Muscle layer of duodenum (tissue), 2 donors: ENCODE data around the gene GOSR1.
"Not testable (repeated sequence)": the region's sequence is repeated elsewhere in the genome, so short reads cannot be mapped to it uniquely, and the experiment has no call there.

ENCODE experiments used
- H3K27ac ChIP-seq: one replicate; pipeline ENCODE4 v1.7.0; 2013; ENCODE audit warnings: mild to moderate bottlenecking, low read length
- H3K27me3 ChIP-seq: one replicate; pipeline ENCODE4 v1.7.0; 2013; ENCODE audit warnings: low read depth, mild to moderate bottlenecking, control low read depth, low read length
- H3K36me3 ChIP-seq, 2 donors: one replicate each; pipeline ENCODE4 v1.7.0; 2013; ENCODE audit warnings: low read length in 2 of 2, control low read depth in 1 of 2, mild to moderate bottlenecking in 1 of 2; ENCODE audit not compliant: insufficient read depth in 2 of 2, control insufficient read depth in 1 of 2
- H3K4me1 ChIP-seq, 2 donors: one replicate each; pipeline ENCODE4 v1.7.0; 2013; ENCODE audit warnings: low read length in 2 of 2, mild to moderate bottlenecking in 2 of 2, control low read depth in 1 of 2, moderate library complexity in 1 of 2; ENCODE audit not compliant: insufficient read depth in 2 of 2, control insufficient read depth in 1 of 2
- H3K4me3 ChIP-seq, 2 donors: one replicate each; pipeline ENCODE4 v1.7.0; 2013; ENCODE audit warnings: low read length in 2 of 2, low read depth in 1 of 2, mild to moderate bottlenecking in 1 of 2
- H3K9me3 ChIP-seq, 2 donors: one replicate each; pipeline ENCODE4 v1.7.0; 2013; ENCODE audit warnings: low read length in 2 of 2, control low read depth in 1 of 2, mild to moderate bottlenecking in 1 of 2; ENCODE audit not compliant: control insufficient read depth in 1 of 2
- donor health status: healthy.

Gene GOSR1

DNA sequence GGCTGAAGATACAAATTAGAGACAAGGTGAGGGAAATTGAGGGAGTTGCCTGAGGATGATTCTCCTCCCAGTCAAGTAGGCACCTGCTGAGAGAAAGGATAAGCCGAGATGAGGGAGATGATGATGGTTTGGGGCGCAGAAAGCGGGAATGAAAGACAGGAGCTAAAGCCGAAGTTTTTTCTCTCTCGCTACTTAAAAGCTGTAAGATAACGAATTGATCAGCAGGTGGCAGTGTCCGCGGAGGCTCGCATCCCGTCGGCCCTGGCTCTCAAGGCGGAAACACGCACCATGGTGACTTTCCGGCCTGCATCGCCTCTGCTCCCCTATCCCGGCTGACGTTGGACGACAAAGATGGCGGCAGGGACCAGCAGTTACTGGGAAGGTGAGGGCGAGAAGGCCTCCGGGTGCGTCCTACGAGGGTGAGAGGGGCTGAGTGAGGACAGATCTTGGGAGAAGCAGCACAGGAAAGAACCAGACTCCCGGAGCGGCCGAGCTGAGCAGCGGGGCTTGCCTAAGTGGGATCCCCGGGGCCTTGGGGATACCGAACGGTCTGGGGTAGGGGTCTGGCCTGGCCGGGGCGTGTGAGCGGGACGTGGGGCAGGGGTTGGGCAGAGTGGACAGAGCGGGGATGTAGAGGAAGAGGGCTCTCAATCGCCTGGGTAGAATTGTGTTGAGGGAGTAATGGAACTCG is at the start of gene GOSR1:
Gene GOSR1, plus strand, starts transcription at position 326 of the 691 bp plus-strand sequence. Its CDS starts 26 bp downstream, at position 352.
- Histone ChIP-seq H3K27me3 (no peaks in the 10 kb centered on the region), H3K27ac (peak within 1 kb of the TSS; percentile 94), H3K36me3 (peaks cover 7 to 10% of the 10 kb centered on the region in 2 donors), H3K4me3 (peak within 1 kb of the TSS; percentile 77 to 98), H3K9me3 (no peaks in the 10 kb centered on the region), H3K4me1 (peaks cover 4 to 13% of the 10 kb centered on the region in 2 donors)

DNA sequence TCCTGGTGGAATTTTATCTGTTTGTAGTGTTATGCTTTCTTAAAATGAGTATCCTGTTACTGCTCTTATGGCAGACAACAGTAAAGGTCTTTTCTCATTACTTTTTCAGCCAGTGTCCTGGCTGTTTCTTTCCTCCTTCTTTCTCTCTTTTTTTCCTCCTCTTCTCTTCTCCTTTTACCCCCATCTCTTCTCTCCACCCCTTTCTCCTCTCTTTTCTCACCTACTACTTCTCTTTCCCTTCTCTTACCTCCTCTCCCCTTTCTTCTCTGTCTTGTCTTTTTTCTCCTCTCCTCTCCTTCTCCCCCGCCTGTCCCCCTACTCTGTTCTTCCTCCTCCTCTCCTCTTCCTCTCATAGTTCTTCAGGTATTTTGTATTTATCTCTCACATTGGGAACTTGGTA is 49.6 kb upstream of the GOSR1 start:
- H3K27ac ChIP-seq, result no peak overlapping the region

DNA sequence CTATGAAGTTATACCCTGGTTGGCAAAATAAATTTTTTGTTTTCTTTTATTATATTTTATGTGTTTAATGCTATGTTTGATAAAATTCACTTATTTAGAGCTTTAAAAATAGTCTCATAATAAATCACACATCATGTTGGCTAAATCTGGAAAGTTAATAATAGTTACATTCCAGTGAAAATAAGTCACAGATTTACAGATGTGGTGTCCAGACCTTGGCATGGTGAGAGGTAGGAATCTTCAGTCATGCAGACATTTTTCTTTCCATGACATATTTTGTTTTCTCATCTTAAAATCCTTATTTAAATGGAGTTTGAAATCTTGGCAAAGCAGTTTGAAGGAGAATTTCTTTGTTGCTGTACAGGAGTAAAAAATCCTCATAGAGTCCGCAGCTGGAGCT is 48.1 kb upstream of the GOSR1 start:
- no peaks in the 10 kb centered on the region for H3K4me1 ChIP-seq
- H3K4me3 ChIP-seq, result no peak overlapping the region
- H3K27ac ChIP-seq, result no peak overlapping the region
- no peaks in the 10 kb centered on the region for H3K9me3 ChIP-seq
- no peaks in the 10 kb centered on the region for H3K27me3 ChIP-seq
- peaks cover 21 to 22% of the 10 kb centered on the region in 2 donors for H3K36me3 ChIP-seq

More for the DNA sequence above, 49.6 kb upstream of the GOSR1 start:
- peaks cover 22 to 28% of the 10 kb centered on the region in 2 donors for H3K36me3 ChIP-seq
- H3K4me3 ChIP-seq, result no peak overlapping the region
- no peaks in the 10 kb centered on the region for H3K9me3 ChIP-seq
- no peaks in the 10 kb centered on the region for H3K27me3 ChIP-seq
- H3K4me1 ChIP-seq, result no peaks in the 10 kb centered on the region

DNA sequence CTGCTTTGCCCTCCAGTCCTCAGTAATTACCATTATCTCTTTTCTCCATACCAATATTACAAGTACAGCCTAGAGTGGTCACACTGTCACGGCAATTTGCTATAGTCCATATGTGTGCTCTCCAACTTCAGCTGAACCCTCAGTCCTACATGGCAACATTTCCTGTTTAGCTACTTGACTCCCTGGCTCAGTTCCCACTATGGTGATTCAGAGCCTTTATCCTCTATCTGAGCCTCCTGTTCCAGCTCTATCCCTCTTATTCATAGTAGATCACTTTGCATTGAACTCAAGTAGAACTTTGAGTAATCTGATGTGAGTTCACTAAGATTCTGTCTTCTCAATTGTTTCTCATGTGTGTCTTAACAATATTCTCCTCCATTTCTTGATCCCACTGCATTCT is 43.7 kb upstream of the GOSR1 start:
- Histone ChIP-seq H3K4me1 (no peaks in the 10 kb centered on the region), H3K36me3 (peaks cover 14% of the 10 kb centered on the region in 2 donors), H3K27ac (no peak overlapping the region), H3K9me3 (no peaks in the 10 kb centered on the region), H3K27me3 (no peaks in the 10 kb centered on the region), H3K4me3 (no peak overlapping the region)

DNA sequence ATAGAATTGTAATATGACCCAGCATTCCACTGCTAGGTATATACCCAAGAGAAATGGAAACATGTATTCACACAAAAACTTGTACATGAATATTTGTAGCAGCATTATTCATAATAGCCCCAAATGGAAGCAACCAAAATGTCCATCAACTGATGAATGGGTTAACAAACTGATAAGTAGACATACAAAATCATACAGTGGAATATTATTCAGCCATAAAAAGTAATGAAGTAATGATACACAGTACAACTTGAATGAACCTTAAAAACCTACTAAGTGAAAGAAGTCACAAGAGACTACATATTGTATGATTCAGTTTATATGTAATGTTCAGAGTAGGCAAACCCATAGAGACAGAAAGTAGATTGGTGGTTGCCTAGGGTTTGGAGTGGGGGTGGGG is 40.5 kb upstream of the GOSR1 start:
- no peaks in the 10 kb centered on the region for H3K27me3 ChIP-seq
- H3K9me3 ChIP-seq, result no peaks in the 10 kb centered on the region

DNA sequence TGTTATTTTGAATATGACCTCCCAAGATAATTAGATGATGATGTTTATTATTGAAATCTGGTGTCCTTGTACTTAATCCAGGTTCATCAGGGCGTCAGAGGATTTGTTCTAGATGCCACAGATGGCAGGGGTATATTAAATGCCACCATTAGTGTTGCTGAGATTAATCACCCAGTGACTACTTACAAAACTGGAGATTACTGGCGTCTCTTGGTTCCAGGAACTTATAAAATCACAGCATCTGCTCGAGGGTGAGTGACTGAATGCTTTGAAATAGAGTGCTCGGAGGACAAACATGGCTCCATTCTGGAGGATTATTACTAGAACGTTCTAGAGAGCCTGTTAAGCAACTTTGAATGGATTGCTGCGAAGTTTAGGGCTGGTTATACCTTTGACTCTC is 33.5 kb upstream of the GOSR1 start:
- Histone ChIP-seq H3K4me3 (no peak overlapping the region), H3K27me3 (no peaks in the 10 kb centered on the region), H3K4me1 (no peaks in the 10 kb centered on the region), H3K36me3 (peaks cover 15 to 24% of the 10 kb centered on the region in 2 donors), H3K27ac (no peak overlapping the region), H3K9me3 (no peaks in the 10 kb centered on the region)

More for the DNA sequence above, 40.5 kb upstream of the GOSR1 start:
- Histone ChIP-seq H3K36me3 (peaks cover 9 to 14% of the 10 kb centered on the region in 2 donors), H3K27ac (no peak overlapping the region), H3K4me1 (no peaks in the 10 kb centered on the region), H3K4me3 (no peak overlapping the region)

DNA sequence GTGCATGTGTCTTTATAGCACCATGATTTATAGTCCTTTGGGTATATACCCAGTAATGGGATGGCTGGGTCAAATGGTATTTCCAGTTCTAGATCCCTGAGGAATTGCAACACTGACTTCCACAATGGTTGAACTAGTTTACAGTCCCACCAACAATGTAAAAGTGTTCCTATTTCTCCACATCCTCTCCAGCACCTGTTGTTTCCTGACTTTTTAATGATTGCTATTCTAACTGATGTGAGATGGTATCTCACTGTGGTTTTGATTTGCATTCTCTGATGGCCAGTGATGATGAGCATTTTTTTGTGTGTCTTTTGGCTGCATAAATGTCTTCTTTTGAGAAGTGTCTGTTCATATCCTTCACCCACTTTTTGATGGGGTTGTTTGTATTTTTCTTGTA is 30.6 kb upstream of the GOSR1 start:
- H3K36me3 ChIP-seq, result peaks cover 21 to 37% of the 10 kb centered on the region in 2 donors
- H3K27me3 ChIP-seq, H3K9me3 ChIP-seq, H3K27ac ChIP-seq, H3K4me3 ChIP-seq, H3K4me1 ChIP-seq: not testable (repeated sequence)

DNA sequence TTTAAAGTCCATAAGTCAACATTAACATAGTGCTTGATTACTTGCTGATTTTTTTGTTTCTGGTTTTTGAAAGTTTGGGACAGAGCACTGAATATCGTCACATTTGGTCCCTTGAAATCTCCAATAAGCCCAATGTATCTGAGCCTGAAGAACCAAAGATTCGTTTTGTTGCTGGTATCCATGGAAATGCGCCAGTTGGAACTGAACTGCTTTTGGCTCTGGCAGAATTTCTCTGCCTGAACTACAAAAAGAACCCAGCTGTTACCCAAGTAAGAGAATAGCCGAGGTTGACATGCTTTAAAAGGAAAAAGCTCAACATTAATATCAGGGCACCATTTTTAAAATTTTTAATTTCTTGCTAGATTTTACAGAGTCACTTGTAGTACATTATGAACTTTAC is 27.7 kb upstream of the GOSR1 start:
- no peak overlapping the region for H3K27ac ChIP-seq
- no peaks in the 10 kb centered on the region for H3K27me3 ChIP-seq
- H3K4me3 ChIP-seq, result no peak overlapping the region
- peaks cover 17 to 45% of the 10 kb centered on the region in 2 donors for H3K36me3 ChIP-seq
- H3K9me3 ChIP-seq, result no peaks in the 10 kb centered on the region
- H3K4me1 ChIP-seq, result no peaks in the 10 kb centered on the region

DNA sequence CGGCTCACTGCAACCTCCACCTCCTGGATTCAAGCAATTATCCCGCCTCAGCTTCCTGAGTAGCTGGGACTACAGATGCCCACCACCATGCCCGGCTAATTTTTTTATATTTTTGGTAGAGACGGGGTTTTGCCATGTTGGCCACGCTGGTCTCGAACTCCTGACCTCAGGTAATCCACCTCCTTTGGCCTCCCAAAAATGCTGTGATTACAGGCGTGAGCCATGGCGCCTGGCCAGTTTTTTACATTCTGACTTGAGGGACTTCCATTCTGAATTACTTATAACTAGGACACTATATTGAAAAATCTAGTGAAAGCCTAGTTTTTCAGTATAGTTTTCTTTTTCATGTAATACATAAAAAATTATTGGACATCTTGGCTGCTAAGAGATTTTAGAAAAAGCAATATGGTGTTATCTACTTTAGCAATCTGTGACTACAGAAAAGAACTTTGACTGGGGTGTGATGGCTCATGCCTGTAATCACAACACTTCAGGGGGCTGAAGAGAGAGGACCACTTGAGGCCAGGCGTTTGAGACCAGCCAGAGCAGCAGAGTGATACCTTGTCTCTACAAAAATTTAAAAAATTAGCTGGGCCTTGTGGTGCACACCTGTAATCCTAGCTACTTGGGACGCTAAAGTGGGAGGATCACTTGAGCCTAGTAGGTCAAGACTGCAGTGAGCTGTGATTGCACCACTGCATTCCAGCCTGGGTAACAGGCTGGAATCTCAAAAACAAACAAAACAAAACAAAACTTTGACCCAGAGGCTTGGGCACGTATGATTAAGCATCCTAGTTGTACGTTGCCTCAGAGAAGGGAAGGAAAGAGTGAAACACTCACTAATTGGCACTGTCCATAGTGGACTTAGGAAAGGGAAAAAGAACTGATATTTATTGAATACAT is 26.8 kb upstream of the GOSR1 start:
- Histone ChIP-seq H3K9me3 (no peaks in the 10 kb centered on the region), H3K27ac (no peak overlapping the region), H3K27me3 (no peaks in the 10 kb centered on the region), H3K36me3 (peaks cover 20 to 44% of the 10 kb centered on the region in 2 donors), H3K4me3 (no peak overlapping the region), H3K4me1 (no peaks in the 10 kb centered on the region)

DNA sequence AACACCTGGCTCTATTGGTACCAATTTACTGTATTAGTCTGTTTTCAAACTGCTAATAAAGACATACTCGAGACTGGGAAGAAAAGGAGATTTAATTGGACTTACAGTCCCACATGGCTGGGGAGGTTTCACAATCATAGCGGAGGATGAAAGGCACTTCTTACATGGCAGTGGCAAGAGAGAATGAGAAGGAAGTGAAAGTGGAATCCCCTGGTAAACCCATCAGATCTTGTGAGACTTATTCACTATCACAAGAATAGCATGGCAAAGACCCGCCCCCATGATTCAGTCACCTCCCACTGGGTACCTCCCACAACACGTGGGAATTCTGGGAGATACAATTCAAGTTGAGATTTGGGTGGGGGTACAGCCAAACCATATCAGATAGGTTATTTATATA is 22.6 kb upstream of the GOSR1 start:
- no peak overlapping the region for H3K4me3 ChIP-seq
- no peaks in the 10 kb centered on the region for H3K4me1 ChIP-seq
- peaks cover 26 to 54% of the 10 kb centered on the region in 2 donors for H3K36me3 ChIP-seq

DNA sequence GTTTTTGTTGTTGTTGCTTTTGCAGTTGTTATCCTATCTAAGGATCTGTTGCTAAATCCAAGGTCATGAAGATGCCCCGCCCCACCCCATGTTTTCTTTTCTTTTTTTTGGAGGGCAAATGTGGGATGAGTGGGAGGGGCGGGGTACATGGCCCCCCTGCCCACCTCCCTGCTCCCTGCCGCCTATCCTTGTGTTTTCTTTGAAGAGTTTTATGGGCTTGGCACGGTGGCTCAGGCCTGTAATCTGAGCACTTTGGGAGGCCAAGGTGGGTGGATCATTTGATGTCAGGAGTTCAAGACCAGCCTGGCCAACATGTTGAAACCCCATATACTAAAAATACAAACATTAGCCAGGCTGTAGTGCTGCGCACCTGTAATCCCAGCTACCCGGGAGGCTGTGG is 18.8 kb upstream of the GOSR1 start:
- H3K27me3 ChIP-seq, result no peaks in the 10 kb centered on the region
- H3K4me1 ChIP-seq, result no peaks in the 10 kb centered on the region
- no peak overlapping the region for H3K4me3 ChIP-seq
- H3K9me3 ChIP-seq, result no peaks in the 10 kb centered on the region
- H3K27ac ChIP-seq, result no peak overlapping the region
- H3K36me3 ChIP-seq, result peaks cover 23 to 47% of the 10 kb centered on the region in 2 donors

More for the DNA sequence above, 22.6 kb upstream of the GOSR1 start:
- Histone ChIP-seq H3K27ac (no peak overlapping the region), H3K9me3 (no peaks in the 10 kb centered on the region), H3K27me3 (no peaks in the 10 kb centered on the region)
